ENCODE measurements around the gene KCNK17.

The KCNK17 gene

GRCh38 chr6:39302669-39303424 is 11.4 kb downstream of the KCNK17 start:
- H3K27ac ChIP-seq, result no peak overlapping the region
- no peak overlapping the region for H3K4me3 ChIP-seq (ENCODE audit: low read depth, low read length)
- H3K36me3 ChIP-seq (replicated peaks), result no peaks in the 10 kb centered on the region
- in situ Hi-C loops (cut with HindIII; ENCODE audit: low pct_ligation_motif_present, low sequenced_read_pairs), result no loop called here
- peak; percentile 91 for TF ChIP-seq CTCF (IDR thresholded peaks at IDR 0.05; ENCODE audit: low read depth, low read length, missing control alignments)
- no peaks in the 10 kb centered on the region for H3K27me3 ChIP-seq (replicated peaks)
- peak; percentile 59 for DNase-seq

GRCh38 chr6:39302011-39302410 is 12.2 kb downstream of the KCNK17 start:
- H3K36me3 ChIP-seq (replicated peaks), result no peaks in the 10 kb centered on the region
- no peak overlapping the region for H3K4me3 ChIP-seq (ENCODE audit: low read depth, low read length)
- in situ Hi-C loops (cut with HindIII; ENCODE audit: low pct_ligation_motif_present, low sequenced_read_pairs), result no loop called here
- TF ChIP-seq CTCF (IDR thresholded peaks at IDR 0.05; ENCODE audit: low read depth, low read length, missing control alignments), result no peak
- DNase-seq, result no peak
- no peak overlapping the region for H3K27ac ChIP-seq
- H3K27me3 ChIP-seq (replicated peaks), result no peaks in the 10 kb centered on the region

GRCh38 chr6:39301606-39302005 is 12.6 kb downstream of the KCNK17 start:
- no peaks in the 10 kb centered on the region for H3K27me3 ChIP-seq (replicated peaks)
- H3K36me3 ChIP-seq (replicated peaks), result no peaks in the 10 kb centered on the region
- in situ Hi-C loops (cut with HindIII; ENCODE audit: low pct_ligation_motif_present, low sequenced_read_pairs), result no loop called here
- no peak overlapping the region for H3K4me3 ChIP-seq (ENCODE audit: low read depth, low read length)
- H3K27ac ChIP-seq, result no peak overlapping the region
- DNase-seq, result no peak
- TF ChIP-seq CTCF (IDR thresholded peaks at IDR 0.05; ENCODE audit: low read depth, low read length, missing control alignments), result peak; percentile 61

GRCh38 chr6:39300739-39301138 is 13.5 kb downstream of the KCNK17 start:
- in situ Hi-C loops (cut with HindIII; ENCODE audit: low pct_ligation_motif_present, low sequenced_read_pairs), result no loop called here
- no peak for TF ChIP-seq CTCF (IDR thresholded peaks at IDR 0.05; ENCODE audit: low read depth, low read length, missing control alignments)
- no peaks in the 10 kb centered on the region for H3K27me3 ChIP-seq (replicated peaks)
- no peaks in the 10 kb centered on the region for H3K36me3 ChIP-seq (replicated peaks)
- H3K27ac ChIP-seq, result no peak overlapping the region
- DNase-seq, result no peak
- no peak overlapping the region for H3K4me3 ChIP-seq (ENCODE audit: low read depth, low read length)

- Histone ChIP-seq H3K27ac (no peak overlapping the region), H3K36me3 (replicated peaks) (no peaks in the 10 kb centered on the region), H3K4me3 (ENCODE audit: low read depth, low read length) (no peak overlapping the region), H3K27me3 (replicated peaks) (no peaks in the 10 kb centered on the region)
- in situ Hi-C loops (cut with HindIII; ENCODE audit: low pct_ligation_motif_present, low sequenced_read_pairs), result no loop called here
- DNase-seq, result no peak
- no peak for TF ChIP-seq CTCF (IDR thresholded peaks at IDR 0.05; ENCODE audit: low read depth, low read length, missing control alignments)
These were observed 16.2 kb downstream of the KCNK17 start for GRCh38 chr6:39298061-39298460.
